ENCODE results near the gene SESN1.

SESN1 gene

DNA sequence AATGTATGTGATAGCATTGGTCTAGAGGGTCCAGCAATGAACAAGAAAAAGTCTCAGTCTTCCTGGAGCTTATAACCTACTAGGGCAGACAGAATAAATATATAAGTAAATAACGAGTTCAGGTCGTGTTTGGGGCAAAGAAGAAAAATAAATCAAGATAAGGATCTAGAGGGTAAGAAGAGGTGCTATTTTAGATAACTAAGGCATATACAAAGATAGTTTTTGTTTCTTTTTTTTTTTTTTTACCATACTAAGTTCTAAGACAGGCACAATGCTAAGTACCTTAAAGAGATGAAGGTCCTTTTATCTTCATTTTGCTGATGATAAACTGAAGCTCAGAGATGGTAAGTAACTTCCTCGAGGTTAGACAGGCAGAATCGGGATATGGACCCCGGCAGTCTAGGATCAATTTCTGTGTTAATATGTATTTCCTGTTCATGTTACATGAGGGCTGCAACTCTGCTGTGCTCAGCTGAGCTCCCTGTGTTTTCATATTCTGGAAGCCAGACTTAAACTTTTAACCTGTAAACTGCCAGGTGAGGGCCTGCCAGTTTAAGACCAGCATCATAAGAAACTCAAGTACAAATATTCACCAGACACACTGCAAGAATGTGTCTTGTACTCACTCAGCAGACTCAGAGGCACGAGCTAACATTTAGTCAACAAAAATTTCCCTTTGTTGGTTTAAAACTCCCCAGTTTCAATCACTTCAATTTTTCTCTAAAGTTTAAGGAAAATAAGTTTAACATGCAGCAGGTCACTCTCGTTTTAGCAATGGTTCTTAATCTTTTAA is 23.3 kb downstream of the SESN1 start:
- Histone ChIP-seq H3K27me3 (ENCODE audit: insufficient read depth, low read depth, severe bottlenecking) (no peaks in the 10 kb centered on the region), H3K4me3 (ENCODE audit: low read depth, low read length) (no peak overlapping the region), H3K36me3 (no peaks in the 10 kb centered on the region), H3K27ac (no peak overlapping the region), H3K9me3 (ENCODE audit: severe bottlenecking) (no peaks in the 10 kb centered on the region)
- DNase-seq: no peak
- TF ChIP-seq CTCF (IDR thresholded peaks at IDR 0.05; ENCODE audit: low read depth, low read length): no peak

DNA sequence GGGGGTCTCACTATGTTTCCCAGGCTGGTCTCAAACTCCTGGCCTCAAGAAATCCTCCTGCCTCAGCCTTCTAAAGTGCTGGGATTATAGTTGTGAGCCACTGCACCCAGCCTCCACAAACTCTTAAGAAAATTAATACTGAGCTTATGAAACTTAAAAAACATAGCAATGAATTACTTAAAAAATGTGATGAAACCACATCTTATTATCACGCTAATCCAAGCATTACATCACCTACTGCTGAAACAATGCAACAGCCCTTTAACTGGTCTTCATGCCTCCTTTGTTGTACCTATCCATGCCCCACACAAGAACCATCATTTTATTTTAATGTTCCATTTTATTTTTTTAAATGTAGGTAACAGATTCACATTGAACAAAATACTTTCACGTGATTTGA is 24.9 kb downstream of the SESN1 start:
- Histone ChIP-seq H3K4me3 (ENCODE audit: low read depth, low read length) (no peak overlapping the region), H3K36me3 (no peaks in the 10 kb centered on the region), H3K9me3 (ENCODE audit: severe bottlenecking) (no peaks in the 10 kb centered on the region), H3K27me3 (ENCODE audit: insufficient read depth, low read depth, severe bottlenecking) (no peaks in the 10 kb centered on the region), H3K27ac (no peak overlapping the region)
- no peak for TF ChIP-seq CTCF (IDR thresholded peaks at IDR 0.05; ENCODE audit: low read depth, low read length)
- no peak for DNase-seq

- no peaks in the 10 kb centered on the region for H3K9me3 ChIP-seq (ENCODE audit: severe bottlenecking)
- no peak for DNase-seq
- H3K36me3 ChIP-seq: no peaks in the 10 kb centered on the region
- TF ChIP-seq CTCF (IDR thresholded peaks at IDR 0.05; ENCODE audit: low read depth, low read length): no peak
- H3K27me3 ChIP-seq (ENCODE audit: insufficient read depth, low read depth, severe bottlenecking): no peaks in the 10 kb centered on the region
- no peak overlapping the region for H3K27ac ChIP-seq
- no peak overlapping the region for H3K4me3 ChIP-seq (ENCODE audit: low read depth, low read length)
Measured at GRCh38 chr6:109062767-109063352, 31.8 kb downstream of the SESN1 start.

DNA sequence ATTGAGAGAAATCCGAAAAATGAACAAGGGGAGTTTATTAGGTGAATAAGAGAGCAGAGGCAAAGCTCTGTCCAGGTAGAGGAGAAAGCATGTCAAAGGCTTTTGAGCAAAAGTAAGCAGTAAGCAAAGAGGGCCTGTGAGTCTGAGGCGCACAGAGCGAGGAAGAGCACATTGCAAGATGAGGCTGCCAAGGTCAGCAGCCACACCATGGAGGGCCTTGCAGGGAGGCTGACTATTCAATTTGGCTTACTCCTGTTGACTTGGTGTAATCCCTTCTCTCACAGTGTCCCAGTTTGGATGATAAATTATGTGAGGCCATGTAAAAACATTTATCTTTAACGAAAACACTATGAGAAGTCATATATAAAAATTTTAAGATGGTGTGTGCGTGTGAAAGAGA is 32.4 kb downstream of the SESN1 start:
- Histone ChIP-seq H3K9me3 (ENCODE audit: severe bottlenecking) (no peaks in the 10 kb centered on the region), H3K27ac (no peak overlapping the region), H3K27me3 (ENCODE audit: insufficient read depth, low read depth, severe bottlenecking) (no peaks in the 10 kb centered on the region), H3K4me3 (ENCODE audit: low read depth, low read length) (no peak overlapping the region), H3K36me3 (no peaks in the 10 kb centered on the region)
- no peak for TF ChIP-seq CTCF (IDR thresholded peaks at IDR 0.05; ENCODE audit: low read depth, low read length)
- no peak for DNase-seq

- no peak for DNase-seq
- TF ChIP-seq CTCF (IDR thresholded peaks at IDR 0.05; ENCODE audit: low read depth, low read length): no peak
- Histone ChIP-seq H3K4me3 (ENCODE audit: low read depth, low read length) (no peak overlapping the region), H3K27ac (no peak overlapping the region), H3K36me3 (no peaks in the 10 kb centered on the region), H3K27me3 (ENCODE audit: insufficient read depth, low read depth, severe bottlenecking) (no peaks in the 10 kb centered on the region), H3K9me3 (ENCODE audit: severe bottlenecking) (no peaks in the 10 kb centered on the region)
Measured at GRCh38 chr6:109060571-109060970, 34.1 kb downstream of the SESN1 start.

Measured in WERI-Rb-1 (cell line).